GM21390 (cell line): ENCODE data around the gene RNASE9.
"Not testable (repeated sequence)": the region's sequence is repeated elsewhere in the genome, so short reads cannot be mapped to it uniquely, and the experiment has no call there.

ENCODE experiments used
- ATAC-seq: cut with Tn5 transposase; IDR thresholded peaks from one replicate; pipeline ENCODE4 v1.9.1; 2021; ENCODE audit not compliant: unreplicated experiment

The RNASE9 gene

DNA sequence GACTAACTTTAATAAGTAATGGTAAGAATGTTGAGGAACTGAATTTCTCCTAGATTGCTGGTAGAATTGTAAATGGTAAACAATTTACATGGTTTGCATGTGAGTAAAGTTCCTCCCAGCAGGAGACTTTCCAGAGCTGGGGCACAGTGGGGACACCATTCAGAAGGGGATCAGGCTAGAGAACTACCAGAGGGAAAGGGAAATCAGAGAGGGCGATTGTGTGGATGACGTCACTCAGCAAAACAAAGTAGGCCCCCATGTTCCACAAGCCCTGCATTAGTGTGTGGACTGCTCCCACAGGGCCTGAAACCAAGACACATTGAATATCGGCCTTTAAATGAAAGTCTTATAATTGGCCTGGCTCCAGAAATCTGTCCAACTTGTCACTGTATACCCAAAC, 17.5 kb upstream of the RNASE9 start:
- no peak for ATAC-seq

DNA sequence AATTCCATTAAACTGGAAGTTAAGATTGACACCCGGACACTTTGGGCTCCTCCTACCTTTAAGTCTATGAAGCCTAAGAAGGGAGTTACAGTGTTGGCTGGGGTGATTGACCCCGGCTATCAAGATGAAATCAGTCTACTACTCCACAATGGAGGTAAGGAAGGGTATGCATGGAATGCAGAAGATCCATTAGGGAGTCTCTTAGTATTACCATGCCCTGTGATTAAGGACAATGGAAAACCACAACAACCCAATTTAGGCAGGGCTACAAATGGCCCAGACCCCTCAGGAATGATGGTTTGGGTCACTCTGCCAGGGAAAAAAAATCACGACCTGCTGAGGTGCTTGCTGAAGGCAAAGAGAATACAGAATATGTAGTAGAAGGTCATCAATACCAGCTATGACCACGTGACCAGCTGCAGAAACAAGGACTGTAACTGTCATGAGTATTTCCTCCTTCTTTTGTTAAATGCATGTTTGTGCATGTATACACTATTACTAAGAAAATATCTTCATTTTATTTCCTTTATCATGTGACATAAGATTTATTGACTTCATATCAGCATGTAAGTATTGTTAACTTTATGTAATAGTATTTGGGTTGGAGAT, 11.6 kb upstream of the RNASE9 start:
- ATAC-seq = not testable (repeated sequence)

- not testable (repeated sequence) for ATAC-seq
Observed at GRCh38 chr14:20570720-20571119, 9.9 kb upstream of the RNASE9 start.

GRCh38 chr14:20569865-20570264, 9.0 kb upstream of the RNASE9 start:
- not testable (repeated sequence) for ATAC-seq

DNA sequence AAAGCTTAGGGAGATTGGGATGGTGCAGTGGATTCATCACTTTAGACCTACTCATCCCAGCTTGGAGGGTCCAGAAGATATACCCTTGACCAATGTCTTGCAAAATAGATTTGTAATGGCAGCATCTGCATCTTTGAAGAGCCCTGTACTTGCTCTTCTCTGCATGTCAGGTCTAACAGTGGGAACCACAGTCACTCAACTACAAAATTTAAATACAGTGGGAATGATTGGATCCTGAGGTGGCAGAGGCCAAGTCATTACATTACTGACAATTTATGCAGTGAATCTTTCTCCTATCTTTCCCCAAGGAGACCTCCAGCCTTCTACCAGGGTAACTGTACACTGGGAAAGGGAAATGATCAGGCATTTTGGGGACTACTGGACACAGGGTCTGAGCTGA, 8.2 kb upstream of the RNASE9 start:
- ATAC-seq = no peak

- no peak for ATAC-seq
Observed at GRCh38 chr14:20568393-20568792, 7.5 kb upstream of the RNASE9 start.

- ATAC-seq = not testable (repeated sequence)
Observed at GRCh38 chr14:20567199-20567598, 6.4 kb upstream of the RNASE9 start.

GRCh38 chr14:20564501-20564997, 3.7 kb upstream of the RNASE9 start:
- ATAC-seq = no peak

- no peak for ATAC-seq
Observed at GRCh38 chr14:20563971-20564370, 3.1 kb upstream of the RNASE9 start.

- ATAC-seq = no peak
Observed at GRCh38 chr14:20559461-20559904, 1.4 kb downstream of the RNASE9 start.

GRCh38 chr14:20557212-20557542, 3.7 kb downstream of the RNASE9 start:
- no peak for ATAC-seq

- ATAC-seq = no peak
Observed at GRCh38 chr14:20556500-20557211, 4.2 kb downstream of the RNASE9 start.

- no peak for ATAC-seq
Observed at GRCh38 chr14:20555845-20556244, 5.0 kb downstream of the RNASE9 start.

DNA sequence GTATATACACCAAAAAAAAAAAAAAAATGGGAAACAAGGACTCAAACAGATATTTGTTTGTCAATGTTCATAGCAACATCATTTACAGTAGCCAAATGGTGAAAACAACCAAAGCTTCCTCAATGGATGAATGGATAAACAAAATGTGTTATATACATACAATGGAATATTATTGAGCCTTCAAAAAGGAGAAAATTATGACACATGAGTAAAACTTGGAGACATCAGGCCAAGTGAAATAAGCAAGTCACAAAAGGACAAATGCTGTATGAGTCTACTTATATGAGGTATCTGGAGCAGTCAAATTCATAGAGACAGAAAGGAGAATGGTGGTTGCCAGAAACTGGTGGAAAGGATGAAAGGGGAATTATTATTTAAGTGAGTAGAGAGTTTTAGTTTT, 7.8 kb downstream of the RNASE9 start:
- ATAC-seq = no peak

- ATAC-seq = no peak
Observed at GRCh38 chr14:20551606-20552005, 9.2 kb downstream of the RNASE9 start.

DNA sequence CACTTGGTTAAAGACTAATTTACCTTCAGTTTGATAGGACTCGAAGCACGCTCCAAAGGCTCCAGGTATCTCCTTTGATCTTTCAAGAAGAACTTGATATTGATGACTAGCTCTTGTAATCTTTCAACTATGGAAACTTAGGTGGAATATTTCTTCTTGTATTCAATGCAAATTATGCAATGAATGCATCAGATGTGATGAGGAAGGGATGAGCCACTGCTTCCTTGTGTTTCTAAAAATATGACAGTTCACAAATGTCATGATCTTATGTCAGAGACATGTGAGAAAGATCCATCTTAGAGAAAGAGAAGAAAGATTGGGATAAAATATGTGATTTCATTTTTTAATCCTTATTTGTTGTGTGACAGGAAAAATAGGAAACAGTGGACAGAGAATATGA, 9.9 kb downstream of the RNASE9 start:
- no peak for ATAC-seq

- no peak for ATAC-seq
Observed at GRCh38 chr14:20548414-20549158, 12.3 kb downstream of the RNASE9 start.

DNA sequence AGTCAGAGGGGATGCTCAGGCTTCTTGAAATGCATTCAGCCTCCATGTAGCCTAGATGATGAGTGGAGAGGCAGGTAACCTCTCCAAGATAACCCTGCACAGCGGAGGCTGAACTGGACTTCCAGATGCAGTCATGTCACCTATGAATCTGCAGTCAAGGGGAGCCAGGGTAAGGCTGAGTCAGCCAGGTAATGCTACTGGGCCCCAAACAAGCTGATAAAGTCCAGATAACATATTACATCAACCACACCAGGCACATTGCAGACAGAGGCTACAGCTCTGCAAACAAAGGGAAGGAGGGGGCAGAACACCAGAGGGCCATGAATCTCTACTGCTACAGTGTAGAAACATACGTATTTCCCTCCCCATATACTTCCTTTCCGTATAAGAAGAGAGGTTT, 14.0 kb downstream of the RNASE9 start:
- ATAC-seq = no peak

GRCh38 chr14:20539906-20540305, 20.9 kb downstream of the RNASE9 start:
- ATAC-seq = no peak

GRCh38 chr14:20530771-20531571, 29.9 kb downstream of the RNASE9 start:
- no peak for ATAC-seq

DNA sequence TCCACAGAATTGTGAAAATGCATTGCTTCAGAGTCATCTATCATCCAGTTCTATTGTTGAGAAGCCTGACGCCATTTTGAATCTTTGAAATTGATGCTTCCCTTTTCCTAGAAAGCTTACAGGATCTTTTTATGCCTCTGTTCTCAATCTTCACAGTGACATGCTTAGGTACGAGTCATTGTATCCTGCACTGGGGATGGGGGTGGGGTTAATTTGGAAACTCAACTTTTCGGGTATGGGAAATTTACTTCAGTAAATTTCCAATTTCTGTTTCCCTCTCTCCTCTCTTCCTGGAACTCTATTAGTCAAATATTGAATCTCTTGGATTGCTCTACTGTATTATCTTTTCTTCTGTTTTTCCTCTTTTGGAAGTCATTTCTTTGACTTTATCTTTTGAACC, 31.0 kb downstream of the RNASE9 start:
- ATAC-seq = no peak
